ENCODE results near the gene PCDHA7. TPM values are rescaled to one million over a fixed set of nuclear protein-coding genes. Genes with fewer than 3 reads are reported as not detected.

The PCDHA7 gene
- total RNA-seq, 6 experiments from 2014 or later: 0.07 to 0.12 TPM; not detected in 4

DNA sequence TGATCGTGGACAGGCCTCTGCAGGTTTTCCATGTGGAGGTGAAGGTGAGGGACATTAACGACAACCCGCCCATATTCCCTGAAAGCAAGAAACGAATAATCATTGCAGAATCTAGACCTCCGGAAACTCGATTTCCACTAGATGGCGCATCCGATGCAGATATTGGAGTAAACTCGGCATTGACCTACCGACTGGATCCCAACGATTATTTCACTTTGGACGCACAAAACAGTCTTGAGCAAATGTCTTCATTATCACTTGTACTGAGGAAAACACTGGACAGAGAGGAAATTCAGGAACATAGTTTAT, 48.5 kb downstream of the PCDHA7 start:
- peak overlapping the region; percentile 6 to 34 (median 34) for H3K4me3 ChIP-seq
- peaks cover 0 to under 1% of the 10 kb centered on the region in 2 donors for H3K27me3 ChIP-seq
- DNase-seq (no peak), ATAC-seq (peak in 2 of 4 donors; percentile 35 to 64)
- peak in 2 of 4 donors; percentile 10 to 29 for TF ChIP-seq CTCF (IDR thresholded peaks at IDR 0.05)
- TF ChIP-seq POLR2A (IDR thresholded peaks at IDR 0.05): no peak
- no peaks in the 10 kb centered on the region for H3K4me1 ChIP-seq
- intact Hi-C loops (cut with DNase I): loop anchor here in 1 of 2 donors (10.0 kb wide), 1 partner anchor 162 kb away; no protein-coding TSS in a partner anchor
- 14% methylated on average over 10 of the region's 12 CpGs for WGBS (ENCODE audit: insufficient coverage, low coverage, low lambda C conversion rate, missing lambda C conversion rate)
- no peak overlapping the region for H3K27ac ChIP-seq
- no peaks in the 10 kb centered on the region for H3K36me3 ChIP-seq
- H3K9me3 ChIP-seq: no peaks in the 10 kb centered on the region

DNA sequence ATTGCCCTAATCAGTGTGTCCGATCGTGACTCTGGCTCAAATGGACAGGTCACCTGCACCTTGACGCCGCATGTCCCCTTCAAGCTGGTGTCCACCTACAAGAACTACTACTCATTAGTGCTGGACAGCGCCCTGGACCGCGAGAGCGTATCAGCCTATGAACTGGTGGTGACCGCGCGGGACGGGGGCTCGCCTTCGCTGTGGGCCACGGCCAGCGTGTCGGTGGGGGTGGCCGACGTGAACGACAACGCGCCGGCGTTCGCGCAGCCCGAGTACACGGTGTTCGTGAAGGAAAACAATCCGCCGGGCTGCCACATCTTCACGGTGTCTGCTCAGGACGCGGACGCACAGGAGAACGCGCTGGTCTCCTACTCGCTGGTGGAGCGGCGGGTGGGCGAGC, 49.3 kb downstream of the PCDHA7 start:
- TF ChIP-seq CTCF (IDR thresholded peaks at IDR 0.05) (no peak), POLR2A (IDR thresholded peaks at IDR 0.05) (no peak)
- H3K36me3 ChIP-seq: no peaks in the 10 kb centered on the region
- no peaks in the 10 kb centered on the region for H3K4me1 ChIP-seq
- H3K4me3 ChIP-seq: no peak overlapping the region
- ATAC-seq (no peak), DNase-seq (no peak)
- intact Hi-C loops (cut with DNase I): loop anchor here in 1 of 2 donors (10.0 kb wide), 1 partner anchor 161 kb away; no protein-coding TSS in a partner anchor
- no peaks in the 10 kb centered on the region for H3K9me3 ChIP-seq
- WGBS (ENCODE audit: insufficient coverage, low coverage, low lambda C conversion rate, missing lambda C conversion rate): 39% methylated on average over 15 of the region's 41 CpGs
- no peaks in the 10 kb centered on the region for H3K27me3 ChIP-seq
- no peak overlapping the region for H3K27ac ChIP-seq

- no peaks in the 10 kb centered on the region for H3K36me3 ChIP-seq
- H3K27ac ChIP-seq: no peak overlapping the region
- intact Hi-C loops (cut with DNase I): loop anchor here in 1 of 2 donors (10.0 kb wide), 1 partner anchor 161 kb away; no protein-coding TSS in a partner anchor
- H3K4me3 ChIP-seq: no peak overlapping the region
- peak in 1 of 4 donors; percentile 18 for ATAC-seq
- DNase-seq: peak in 1 of 3 donors; percentile 50
- H3K9me3 ChIP-seq: no peaks in the 10 kb centered on the region
- TF ChIP-seq CTCF (IDR thresholded peaks at IDR 0.05) (no peak), POLR2A (IDR thresholded peaks at IDR 0.05) (no peak)
- WGBS (ENCODE audit: insufficient coverage, low coverage, low lambda C conversion rate, missing lambda C conversion rate): 44% methylated on average over 22 of the region's 79 CpGs
- H3K27me3 ChIP-seq: no peaks in the 10 kb centered on the region
- H3K4me1 ChIP-seq: no peaks in the 10 kb centered on the region
These were observed 50.0 kb downstream of the PCDHA7 start for GRCh38 chr5:140883927-140884697.

Other genes with a start within 250 kb of the PCDHA7 start
- 100 to 1,000 TPM; 174 to 513 (median 244) TPM for gene CD14, start 201.1 kb upstream of the PCDHA7 start, total RNA-seq
- 10 to 100 TPM in 5 of 6 experiments, 1 to 10 TPM in 1; 7.3 to 45.5 (median 23.6) TPM for gene TMCO6, start 194.8 kb upstream of the PCDHA7 start, total RNA-seq
- 10 to 100 TPM; 35.4 to 56.8 (median 52.4) TPM for gene NDUFA2, start 186.6 kb upstream of the PCDHA7 start, total RNA-seq
- gene IK, start 186.4 kb upstream of the PCDHA7 start, total RNA-seq: 10 to 100 TPM; 26.6 to 50.7 (median 30.3) TPM
- gene WDR55, start 169.4 kb upstream of the PCDHA7 start, total RNA-seq: 10 to 100 TPM; 13.3 to 18.4 (median 15.0) TPM
- 1 to 10 TPM in 1 of 6 experiments, under 1 TPM in 5; 0.27 to 1.4 (median 0.69) TPM for gene DND1, start 160.7 kb upstream of the PCDHA7 start, total RNA-seq
- 10 to 100 TPM; 22.8 to 46.6 (median 37.0) TPM for gene HARS1, start 142.9 kb upstream of the PCDHA7 start, total RNA-seq
- 10 to 100 TPM in 4 of 6 experiments, 1 to 10 TPM in 2; 8.5 to 13.9 (median 11.5) TPM for gene HARS2, start 142.8 kb upstream of the PCDHA7 start, total RNA-seq
- 10 to 100 TPM; 11.6 to 26.4 (median 18.0) TPM for gene ZMAT2, start 133.8 kb upstream of the PCDHA7 start, total RNA-seq
- gene PCDHA1, start 48.1 kb upstream of the PCDHA7 start, total RNA-seq: not detected
- not detected for gene PCDHA2, start 39.4 kb upstream of the PCDHA7 start, total RNA-seq
- gene PCDHA3, start 33.2 kb upstream of the PCDHA7 start, total RNA-seq: under 1 TPM in 1 of 6 experiments, not detected in 5; 0.07 TPM
- gene PCDHA4, start 27.2 kb upstream of the PCDHA7 start, total RNA-seq: under 1 TPM in 4 of 6 experiments, not detected in 2; 0.09 to 0.19 (median 0.13) TPM
- gene PCDHA5, start 12.7 kb upstream of the PCDHA7 start, total RNA-seq: under 1 TPM in 1 of 6 experiments, not detected in 5; 0.06 TPM
- gene PCDHA6, start 6.3 kb upstream of the PCDHA7 start, total RNA-seq: under 1 TPM in 1 of 6 experiments, not detected in 5; 0.12 TPM
- not detected for gene PCDHA8, start 6.9 kb downstream of the PCDHA7 start, total RNA-seq
- not detected for gene PCDHA9, start 14.1 kb downstream of the PCDHA7 start, total RNA-seq
- under 1 TPM in 3 of 6 experiments, not detected in 3; 0.05 to 0.07 (median 0.06) TPM for gene PCDHA10, start 21.6 kb downstream of the PCDHA7 start, total RNA-seq
- gene PCDHA11, start 34.7 kb downstream of the PCDHA7 start, total RNA-seq: under 1 TPM in 3 of 6 experiments, not detected in 3; 0.04 to 0.51 (median 0.07) TPM
- under 1 TPM in 4 of 6 experiments, not detected in 2; 0.18 to 0.51 (median 0.32) TPM for gene PCDHA12, start 41.0 kb downstream of the PCDHA7 start, total RNA-seq
- gene PCDHA13, start 47.9 kb downstream of the PCDHA7 start, total RNA-seq: 1 to 10 TPM in 3 of 6 experiments, under 1 TPM in 2, not detected in 1; 0.35 to 1.8 (median 1.2) TPM
- gene PCDHAC1, start 92.0 kb downstream of the PCDHA7 start, total RNA-seq: under 1 TPM; 0.18 to 0.86 (median 0.35) TPM
- gene PCDHAC2, start 132.2 kb downstream of the PCDHA7 start, total RNA-seq: 1 to 10 TPM in 3 of 6 experiments, under 1 TPM in 3; 0.68 to 2.2 (median 1.3) TPM
- gene PCDHB1, start 217.1 kb downstream of the PCDHA7 start, total RNA-seq: not detected

All from right lobe of liver (tissue), 6 donors.